HG02870 (cell line): ENCODE data around the gene CT45A10.
"Not testable (repeated sequence)": the region's sequence is repeated elsewhere in the genome, so short reads cannot be mapped to it uniquely, and the experiment has no call there.

Source experiments
- ATAC-seq: cut with Tn5 transposase; IDR thresholded peaks from one replicate; pipeline ENCODE4 v1.9.1; 2021; ENCODE audit warnings: mild to moderate bottlenecking, moderate library complexity; ENCODE audit not compliant: unreplicated experiment

Gene CT45A10, protein sequence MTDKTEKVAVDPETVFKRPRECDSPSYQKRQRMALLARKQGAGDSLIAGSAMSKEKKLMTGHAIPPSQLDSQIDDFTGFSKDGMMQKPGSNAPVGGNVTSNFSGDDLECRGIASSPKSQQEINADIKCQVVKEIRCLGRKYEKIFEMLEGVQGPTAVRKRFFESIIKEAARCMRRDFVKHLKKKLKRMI

GRCh38 chrX:135893294-135893817 lies at the start of gene CT45A10, which contains the start of gene SAGE1:
TSS of gene CT45A10 (minus strand) at chrX:135893444. CDS start at chrX:135885344, 8,100 bp downstream.
TSS of gene SAGE1 (plus strand) at chrX:135893716. CDS start at chrX:135896243, 2,527 bp downstream.
- no peak for ATAC-seq

GRCh38 chrX:135931644-135932487 lies 38.6 kb upstream of the CT45A10 start:
- no peak for ATAC-seq

- ATAC-seq: no peak
Measured at GRCh38 chrX:135927897-135928296, 34.7 kb upstream of the CT45A10 start.

DNA sequence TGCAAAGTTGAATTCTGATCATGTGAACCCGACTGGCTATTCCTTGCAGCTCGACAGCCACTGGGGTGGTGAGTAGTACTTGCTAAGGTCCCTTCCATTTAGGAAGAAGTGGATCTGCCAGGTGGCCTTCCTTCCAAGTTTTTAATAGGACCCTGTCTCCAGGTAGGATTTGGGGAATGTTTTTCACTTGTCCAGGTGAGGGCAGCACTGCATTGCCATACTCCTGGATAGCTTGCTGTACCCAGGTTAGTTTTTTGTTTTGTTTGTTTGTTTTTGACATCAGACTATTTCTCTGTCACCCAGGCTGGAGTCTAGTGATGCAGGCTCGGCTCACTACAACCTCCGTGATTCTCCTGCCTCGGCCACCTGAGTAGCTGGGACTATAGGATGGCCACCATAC lies 30.1 kb upstream of the CT45A10 start:
- ATAC-seq: no peak

DNA sequence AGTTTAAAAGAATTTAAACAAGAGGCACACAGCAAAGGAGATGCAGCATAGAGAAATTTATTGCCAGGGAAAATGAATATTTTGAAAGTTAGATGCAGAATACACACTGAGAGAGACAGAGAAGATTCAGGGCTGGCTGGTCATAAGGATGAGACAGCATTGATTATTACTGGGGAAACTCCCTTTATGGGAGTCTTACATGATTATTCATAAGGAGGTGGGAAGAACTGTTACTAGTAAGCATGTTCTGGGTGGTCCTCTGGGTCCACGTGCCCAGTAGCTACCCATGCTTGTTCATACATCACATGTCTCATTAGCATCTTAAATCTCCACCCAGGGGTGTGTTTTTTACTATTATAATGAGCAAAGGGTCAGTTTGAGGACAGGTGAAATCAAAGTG lies 27.3 kb upstream of the CT45A10 start:
- not testable (repeated sequence) for ATAC-seq

DNA sequence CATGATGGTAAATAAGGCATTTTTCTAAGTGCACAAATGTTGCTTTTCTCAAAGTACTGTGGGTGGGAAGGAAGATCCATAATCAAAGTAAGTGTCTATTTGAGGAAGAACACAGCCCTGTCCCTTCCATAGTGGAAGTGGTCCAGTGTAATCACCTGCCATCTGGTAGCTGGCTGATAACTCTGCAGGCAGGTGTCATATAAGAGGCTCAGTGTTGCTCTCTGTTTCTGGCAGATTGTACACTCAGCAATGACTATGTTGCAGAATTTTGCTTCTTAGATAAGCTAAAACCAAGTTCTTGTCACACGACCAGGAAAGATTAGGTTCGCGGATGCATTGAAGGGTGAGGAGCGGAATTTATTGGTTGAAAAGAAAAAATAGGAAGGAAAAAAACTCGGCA lies 21.2 kb upstream of the CT45A10 start:
- no peak for ATAC-seq

GRCh38 chrX:135910251-135910650 lies 17.0 kb upstream of the CT45A10 start:
- no peak for ATAC-seq

DNA sequence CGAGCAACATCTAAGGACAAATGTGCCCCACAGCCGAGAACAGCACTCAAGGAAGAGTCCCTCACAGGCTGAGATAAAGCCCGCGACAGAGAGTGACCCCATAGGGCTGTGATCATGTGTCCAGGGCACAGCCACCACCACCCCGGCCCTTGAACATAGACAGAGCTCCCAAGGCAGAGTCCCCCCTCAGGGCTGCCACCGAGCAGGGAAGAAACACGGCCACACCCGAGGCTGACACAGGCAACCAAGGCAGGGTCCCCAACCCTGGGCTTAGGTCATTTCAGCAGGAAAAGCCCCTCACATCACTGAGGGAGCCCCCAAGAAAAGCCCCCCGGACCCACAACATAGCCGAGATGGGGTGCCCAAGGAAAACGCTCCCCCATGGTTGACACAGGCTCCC lies 463 bp downstream of the CT45A10 start:
- ATAC-seq: no peak

- ATAC-seq: no peak
Measured at GRCh38 chrX:135890087-135890585, 3.1 kb downstream of the CT45A10 start.

- not testable (repeated sequence) for ATAC-seq
Measured at GRCh38 chrX:135888976-135889375, 4.3 kb downstream of the CT45A10 start.

DNA sequence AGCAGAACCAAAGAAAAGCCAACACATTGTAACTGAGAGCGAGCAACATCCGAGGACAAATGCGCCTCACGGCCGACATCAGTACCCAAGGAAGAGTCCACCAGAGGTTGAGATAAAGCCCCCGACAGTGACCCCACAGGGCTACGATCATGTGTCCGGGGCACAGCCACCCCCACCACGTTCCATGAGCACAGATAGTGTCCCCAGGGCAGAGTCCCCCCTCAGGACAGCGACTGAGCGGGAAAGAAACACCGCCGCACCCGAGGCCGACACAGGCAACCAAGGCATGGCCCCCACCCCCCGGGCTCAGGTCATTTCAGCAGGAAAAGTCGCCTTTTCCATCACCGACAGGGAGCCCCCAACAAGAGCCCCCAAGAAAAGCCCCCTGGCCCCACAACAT lies 5.0 kb downstream of the CT45A10 start:
- ATAC-seq: not testable (repeated sequence)

DNA sequence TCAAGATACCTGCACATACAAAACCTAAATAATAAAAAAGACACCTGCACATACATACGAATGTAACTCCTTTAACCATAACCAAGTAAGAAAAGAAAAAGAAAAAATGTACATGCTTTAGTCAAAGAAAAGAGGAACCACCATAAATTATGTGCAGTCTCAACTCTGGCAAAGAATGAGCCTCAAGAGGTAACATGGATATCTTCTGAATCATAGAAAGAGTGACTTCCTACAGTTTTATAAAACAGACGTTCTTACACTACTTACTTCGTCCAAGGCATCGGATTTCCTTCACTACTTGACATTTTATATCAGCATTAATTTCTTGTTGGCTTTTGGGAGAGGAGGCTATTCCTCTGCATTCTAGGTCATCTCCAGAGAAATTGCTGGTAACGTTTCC lies 10.5 kb downstream of the CT45A10 start:
- ATAC-seq: not testable (repeated sequence)

DNA sequence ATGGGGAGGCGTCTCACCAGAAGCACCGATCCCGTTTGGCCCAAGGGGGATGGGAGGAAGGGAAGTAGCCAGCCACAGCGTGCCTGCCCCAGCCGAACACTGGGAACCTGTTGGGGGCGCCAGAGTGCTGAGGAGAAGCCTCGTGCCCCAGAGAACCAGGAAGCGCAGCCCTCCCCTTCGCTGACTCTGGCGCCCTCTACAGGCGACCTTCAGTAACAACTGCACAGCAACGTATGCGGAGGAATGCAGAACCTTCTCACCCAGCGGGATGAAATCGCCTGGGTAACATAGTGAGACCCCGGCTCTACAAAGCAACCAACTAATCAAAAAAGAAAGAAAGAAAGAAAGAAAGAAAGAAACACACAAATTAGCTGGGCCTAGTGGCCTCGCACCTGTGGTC lies 21.5 kb downstream of the CT45A10 start, which contains the start of gene CT45A9:
TSS of gene CT45A9 (minus strand) at position 101 of the 400 bp plus-strand sequence. CDS start 3,751 bp downstream, outside the sequence.
- not testable (repeated sequence) for ATAC-seq

DNA sequence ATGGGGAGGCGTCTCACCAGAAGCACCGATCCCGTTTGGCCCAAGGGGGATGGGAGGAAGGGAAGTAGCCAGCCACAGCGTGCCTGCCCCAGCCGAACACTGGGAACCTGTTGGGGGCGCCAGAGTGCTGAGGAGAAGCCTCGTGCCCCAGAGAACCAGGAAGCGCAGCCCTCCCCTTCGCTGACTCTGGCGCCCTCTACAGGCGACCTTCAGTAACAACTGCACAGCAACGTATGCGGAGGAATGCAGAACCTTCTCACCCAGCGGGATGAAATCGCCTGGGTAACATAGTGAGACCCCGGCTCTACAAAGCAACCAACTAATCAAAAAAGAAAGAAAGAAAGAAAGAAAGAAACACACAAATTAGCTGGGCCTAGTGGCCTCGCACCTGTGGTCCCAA lies 38.8 kb downstream of the CT45A10 start, which contains the start of gene CT45A8:
TSS of gene CT45A8 (minus strand) at position 101 of the 400 bp plus-strand sequence. CDS start 3,755 bp downstream, outside the sequence.
- not testable (repeated sequence) for ATAC-seq

- not testable (repeated sequence) for ATAC-seq
Measured at GRCh38 chrX:135837180-135837579, 56.1 kb downstream of the CT45A10 start, which contains the start of gene CT45A7. TSS of gene CT45A7 (minus strand) at chrX:135837280. CDS start at chrX:135833533, 3,747 bp downstream.
